OCI-M2 (cell line): ENCODE results near the gene MAPK8.
"Not testable (repeated sequence)": the region's sequence is repeated elsewhere in the genome, so short reads cannot be mapped to it uniquely, and the experiment has no call there.

Source experiments
- DNase-seq: peaks from one replicate; lab custom pipeline; 2025; ENCODE audit not compliant: unreplicated experiment; lab: John Stamatoyannopoulos, UW

The MAPK8 gene

GRCh38 chr10:48306265-48306869, at the start of gene MAPK8:
MAPK8 (plus strand) TSS chr10:48306677; CDS start chr10:48401661, 94,984 bp downstream.
- no peak for DNase-seq

GRCh38 chr10:48257407-48257961, 49.0 kb upstream of the MAPK8 start:
- DNase-seq: no peak

GRCh38 chr10:48258105-48258504, 48.4 kb upstream of the MAPK8 start:
- no peak for DNase-seq

- no peak for DNase-seq
These were observed 39.9 kb upstream of the MAPK8 start for GRCh38 chr10:48266528-48266927.

GRCh38 chr10:48271047-48271730, 35.3 kb upstream of the MAPK8 start:
- no peak for DNase-seq

- no peak for DNase-seq
These were observed 33.8 kb upstream of the MAPK8 start for GRCh38 chr10:48272682-48273081.

GRCh38 chr10:48273741-48274140, 32.7 kb upstream of the MAPK8 start:
- DNase-seq: no peak

- no peak for DNase-seq
These were observed 31.8 kb upstream of the MAPK8 start, which contains the start of gene FRMPD2 for GRCh38 chr10:48274636-48275035. FRMPD2 (minus strand) TSS chr10:48274696; CDS start chr10:48274567, 129 bp downstream.

GRCh38 chr10:48277093-48277492, 29.4 kb upstream of the MAPK8 start:
- no peak for DNase-seq

- no peak for DNase-seq
These were observed 27.3 kb upstream of the MAPK8 start for GRCh38 chr10:48279081-48279751.

GRCh38 chr10:48281697-48282096, 24.8 kb upstream of the MAPK8 start:
- DNase-seq: not testable (repeated sequence)

- DNase-seq: no peak
These were observed 23.6 kb upstream of the MAPK8 start for GRCh38 chr10:48282829-48283228.

GRCh38 chr10:48284002-48284546, 22.4 kb upstream of the MAPK8 start:
- DNase-seq: no peak

GRCh38 chr10:48284811-48285210, 21.7 kb upstream of the MAPK8 start:
- DNase-seq: no peak

GRCh38 chr10:48285710-48286109, 20.8 kb upstream of the MAPK8 start:
- DNase-seq: no peak

- DNase-seq: no peak
These were observed 20.1 kb upstream of the MAPK8 start for GRCh38 chr10:48286356-48286755.

GRCh38 chr10:48287417-48288391, 18.8 kb upstream of the MAPK8 start:
- no peak for DNase-seq

GRCh38 chr10:48288661-48289060, 17.8 kb upstream of the MAPK8 start:
- DNase-seq: no peak

- DNase-seq: no peak
These were observed 16.8 kb upstream of the MAPK8 start for GRCh38 chr10:48289501-48290238.

GRCh38 chr10:48290286-48290685, 16.2 kb upstream of the MAPK8 start:
- DNase-seq: no peak
